RWPE2 (cell line): Measurements from ENCODE around the gene DCK.

Source experiments
- ATAC-seq: fragments of 200-7000 bp; cut with Tn5 transposase; 3 replicates; pipeline ENCODE4 v1.9.1; 2021; ENCODE audit warnings: low read depth
- DNase-seq: peaks from one replicate; pipeline ENCODE4 v3.0.0-alpha.2; 2020; ENCODE audit warnings: low spot score
- H3K27ac ChIP-seq: fragments of 450-650 bp; 2 replicates; pipeline ENCODE4 v1.5.1; 2017; ENCODE audit warnings: mild to moderate bottlenecking; ENCODE audit not compliant: poor library complexity, severe bottlenecking
- H3K27me3 ChIP-seq: fragments of 250-450 bp; sonication (Bioruptor Pico); 2 replicates; pipeline ENCODE4 v1.5.1; 2021; ENCODE audit warnings: mild to moderate bottlenecking, moderate library complexity; ENCODE audit not compliant: insufficient read depth, poor library complexity, severe bottlenecking
- H3K36me3 ChIP-seq: fragments of 250-450 bp; sonication (Bioruptor Pico); 2 replicates; pipeline ENCODE4 v1.5.1; 2020; ENCODE audit warnings: low read depth, mild to moderate bottlenecking, moderate library complexity
- H3K4me1 ChIP-seq: fragments of 250-450 bp; sonication (Bioruptor Pico); 2 replicates; pipeline ENCODE4 v1.5.1; 2021; ENCODE audit warnings: mild to moderate bottlenecking, moderate library complexity; ENCODE audit not compliant: insufficient read depth, poor library complexity, severe bottlenecking
- H3K4me3 ChIP-seq: fragments of 250-450 bp; sonication (Bioruptor Pico); 2 replicates; pipeline ENCODE4 v1.5.1; 2021; ENCODE audit warnings: mild to moderate bottlenecking, moderate library complexity; ENCODE audit not compliant: severe bottlenecking
- H3K9me3 ChIP-seq: fragments of 250-450 bp; sonication (Bioruptor Pico); 2 replicates; pipeline ENCODE4 v1.5.1; 2021; ENCODE audit warnings: mild to moderate bottlenecking, moderate library complexity; ENCODE audit not compliant: severe bottlenecking
- TF ChIP-seq, protein P1 (sequence below): fragments of 450-650 bp; IDR thresholded peaks from one replicate; pipeline ENCODE4 v1.5.1; 2017; ENCODE audit warnings: mild to moderate bottlenecking, moderate library complexity; ENCODE audit not compliant: poor library complexity, severe bottlenecking

The DCK gene

GRCh38 chr4:70976252-70976651, 17.2 kb upstream of the DCK start:
- no peak overlapping the region for H3K27ac ChIP-seq
- no peaks in the 10 kb centered on the region for H3K4me1 ChIP-seq
- peaks cover 33% of the 10 kb centered on the region for H3K36me3 ChIP-seq
- H3K9me3 ChIP-seq = no peaks in the 10 kb centered on the region
- H3K27me3 ChIP-seq = no peaks in the 10 kb centered on the region
- no peak for ATAC-seq
- TF ChIP-seq, protein P1, sequence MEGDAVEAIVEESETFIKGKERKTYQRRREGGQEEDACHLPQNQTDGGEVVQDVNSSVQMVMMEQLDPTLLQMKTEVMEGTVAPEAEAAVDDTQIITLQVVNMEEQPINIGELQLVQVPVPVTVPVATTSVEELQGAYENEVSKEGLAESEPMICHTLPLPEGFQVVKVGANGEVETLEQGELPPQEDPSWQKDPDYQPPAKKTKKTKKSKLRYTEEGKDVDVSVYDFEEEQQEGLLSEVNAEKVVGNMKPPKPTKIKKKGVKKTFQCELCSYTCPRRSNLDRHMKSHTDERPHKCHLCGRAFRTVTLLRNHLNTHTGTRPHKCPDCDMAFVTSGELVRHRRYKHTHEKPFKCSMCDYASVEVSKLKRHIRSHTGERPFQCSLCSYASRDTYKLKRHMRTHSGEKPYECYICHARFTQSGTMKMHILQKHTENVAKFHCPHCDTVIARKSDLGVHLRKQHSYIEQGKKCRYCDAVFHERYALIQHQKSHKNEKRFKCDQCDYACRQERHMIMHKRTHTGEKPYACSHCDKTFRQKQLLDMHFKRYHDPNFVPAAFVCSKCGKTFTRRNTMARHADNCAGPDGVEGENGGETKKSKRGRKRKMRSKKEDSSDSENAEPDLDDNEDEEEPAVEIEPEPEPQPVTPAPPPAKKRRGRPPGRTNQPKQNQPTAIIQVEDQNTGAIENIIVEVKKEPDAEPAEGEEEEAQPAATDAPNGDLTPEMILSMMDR = no peak
- H3K4me3 ChIP-seq = no peak overlapping the region
- DNase-seq = no peak

- ATAC-seq (no peak), DNase-seq (no peak)
- TF ChIP-seq, protein P1 = no peak
- H3K36me3 ChIP-seq = peaks cover 40% of the 10 kb centered on the region
- H3K27me3 ChIP-seq = no peaks in the 10 kb centered on the region
- no peaks in the 10 kb centered on the region for H3K9me3 ChIP-seq
- no peaks in the 10 kb centered on the region for H3K4me1 ChIP-seq
- H3K4me3 ChIP-seq = no peak overlapping the region
- H3K27ac ChIP-seq = no peak overlapping the region
These were observed 13.9 kb upstream of the DCK start for GRCh38 chr4:70979445-70980008.

DNA sequence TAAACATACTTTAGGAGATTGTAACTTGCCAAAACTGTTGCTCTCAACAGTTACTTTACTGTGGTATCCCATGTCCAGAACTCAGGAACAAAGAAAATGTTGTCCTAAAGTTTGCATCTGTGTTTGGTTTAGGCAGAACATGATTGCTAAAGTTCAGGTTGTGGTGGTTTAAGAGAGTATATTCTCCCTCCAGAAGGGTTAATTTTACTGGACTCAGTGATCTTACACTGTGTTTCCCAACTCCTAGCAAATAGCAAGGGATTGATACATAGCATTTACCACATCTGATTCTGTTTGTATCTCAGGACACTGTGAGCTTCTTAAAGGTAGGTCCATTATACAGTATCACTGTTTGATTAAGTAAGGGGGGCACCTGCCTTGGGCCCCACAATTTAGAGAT, 13.3 kb upstream of the DCK start:
- no peak overlapping the region for H3K27ac ChIP-seq
- H3K4me1 ChIP-seq = no peaks in the 10 kb centered on the region

DNA sequence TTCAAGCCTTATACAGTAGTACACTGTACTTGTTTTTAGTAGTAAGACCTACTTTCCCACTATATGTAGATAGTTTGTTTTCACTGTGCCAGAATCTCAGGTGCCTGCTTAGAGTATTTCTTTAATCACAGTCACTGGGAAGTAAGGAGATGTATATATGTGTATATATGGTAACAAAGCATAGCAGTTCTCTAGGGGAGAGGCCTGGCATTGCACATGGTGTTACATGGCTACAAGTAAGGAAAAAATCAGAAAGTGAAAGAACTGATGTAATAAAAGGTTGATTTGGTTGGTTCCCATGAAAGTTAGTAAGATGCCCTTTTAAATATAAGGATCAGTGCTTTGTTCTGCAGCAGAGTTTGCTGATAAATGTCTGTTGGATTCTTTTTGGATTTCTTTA, 9.3 kb upstream of the DCK start:
- H3K27me3 ChIP-seq = no peaks in the 10 kb centered on the region
- H3K4me1 ChIP-seq = no peaks in the 10 kb centered on the region
- no peaks in the 10 kb centered on the region for H3K9me3 ChIP-seq
- TF ChIP-seq, protein P1 = no peak
- no peak for DNase-seq
- H3K27ac ChIP-seq = no peak overlapping the region
- ATAC-seq = no peak
- peaks cover 14% of the 10 kb centered on the region for H3K36me3 ChIP-seq
- H3K4me3 ChIP-seq = no peak overlapping the region

More for the DNA sequence above, 13.3 kb upstream of the DCK start:
- ATAC-seq (no peak), DNase-seq (no peak)
- no peaks in the 10 kb centered on the region for H3K9me3 ChIP-seq
- TF ChIP-seq, protein P1 = no peak
- peaks cover 39% of the 10 kb centered on the region for H3K36me3 ChIP-seq
- H3K27me3 ChIP-seq = no peaks in the 10 kb centered on the region
- no peak overlapping the region for H3K4me3 ChIP-seq

DNA sequence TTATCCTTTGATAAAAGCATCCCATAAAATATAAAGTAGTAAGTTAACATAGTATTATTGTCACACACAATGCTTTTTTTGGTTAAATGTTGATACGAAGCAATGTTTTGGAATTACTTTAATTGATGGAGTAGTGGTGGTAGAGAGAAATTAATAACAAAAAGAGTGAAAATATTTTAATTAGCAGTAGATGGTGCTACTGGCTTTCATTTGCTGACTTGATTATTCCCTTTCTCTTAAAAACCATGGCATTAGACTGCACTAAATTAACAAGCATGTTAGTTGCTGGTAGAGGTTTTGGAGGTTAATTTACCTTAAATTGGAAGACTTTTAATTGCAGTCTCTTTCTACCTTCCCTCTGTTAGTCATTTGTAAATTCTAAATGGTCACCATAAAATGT, 8.9 kb upstream of the DCK start:
- Histone ChIP-seq H3K4me3 (no peak overlapping the region), H3K27ac (no peak overlapping the region), H3K27me3 (no peaks in the 10 kb centered on the region), H3K4me1 (no peaks in the 10 kb centered on the region), H3K9me3 (no peaks in the 10 kb centered on the region), H3K36me3 (peaks cover 9% of the 10 kb centered on the region)
- DNase-seq (no peak), ATAC-seq (no peak)
- TF ChIP-seq, protein P1 = no peak
